ENCODE measurements around the gene GPR68.

DNA sequence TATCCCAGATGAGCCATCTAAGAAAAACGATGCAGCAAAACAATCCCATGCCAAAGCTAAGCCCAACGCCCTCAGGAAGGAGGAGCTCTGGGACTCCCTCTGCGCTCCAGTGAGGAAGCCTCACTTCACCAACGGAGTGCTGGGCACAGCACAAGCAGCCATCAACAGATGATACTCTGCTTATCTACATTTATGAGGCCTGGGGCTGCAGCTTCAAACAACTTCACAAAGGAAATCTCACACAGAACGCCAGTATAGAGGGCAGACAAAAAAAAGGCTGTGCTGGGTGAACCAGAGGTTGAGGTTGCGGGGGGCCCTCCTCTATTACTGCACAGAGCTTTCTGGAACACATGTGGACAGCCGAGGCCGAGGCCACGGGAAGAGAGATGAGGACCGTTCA is 34.9 kb upstream of the GPR68 start:
- TF ChIP-seq YY1 (IDR thresholded peaks at IDR 0.05; ENCODE audit: insufficient read depth, insufficient read length) = no peak
- TF ChIP-seq SUZ12 (IDR thresholded peaks at IDR 0.05; ENCODE audit: extremely low read depth, insufficient read depth, insufficient read length) = no peak
- no peak for TF ChIP-seq ZNF274 (IDR thresholded peaks at IDR 0.05; ENCODE audit: low read depth, low read length)
